Brain microvascular endothelial cell (primary cell): ENCODE measurements around the gene IL1RL1.

Experiments
- DNase-seq: peaks from one replicate; pipeline ENCODE4 v3.0.0-alpha.2; 2020
- H3K27ac ChIP-seq: fragments of 250-450 bp; sonication (Bioruptor Pico); 2 replicates; pipeline ENCODE4 v1.5.1; 2020; ENCODE audit warnings: mild to moderate bottlenecking, moderate library complexity
- H3K27me3 ChIP-seq: fragments of 250-450 bp; sonication (Bioruptor Pico); replicated peaks from 2 replicates; pipeline ENCODE4 v1.5.1; 2020; ENCODE audit warnings: mild to moderate bottlenecking
- H3K36me3 ChIP-seq: fragments of 250-450 bp; sonication (Bioruptor Pico); replicated peaks from 2 replicates; pipeline ENCODE4 v1.5.1; 2020; ENCODE audit warnings: mild to moderate bottlenecking
- H3K4me3 ChIP-seq: 2 replicates; pipeline ENCODE4 v1.5.1; 2011; ENCODE audit warnings: low read depth, mild to moderate bottlenecking, control low read depth, low read length, moderate library complexity
- in situ Hi-C: cut with HindIII; loops from 2 replicates; pipeline ENCODE4 v1.10.0; 2017; ENCODE audit warnings: low sequenced_read_pairs, low pct_ligation_motif_present
- TF ChIP-seq, protein P1 (sequence below): IDR thresholded peaks from 2 replicates; pipeline ENCODE4 v1.5.1; 2011; ENCODE audit warnings: low read depth, mild to moderate bottlenecking, moderate library complexity, low read length, control low read depth, inconsistent platforms; ENCODE audit errors: missing control alignments

IL1RL1 gene

DNA sequence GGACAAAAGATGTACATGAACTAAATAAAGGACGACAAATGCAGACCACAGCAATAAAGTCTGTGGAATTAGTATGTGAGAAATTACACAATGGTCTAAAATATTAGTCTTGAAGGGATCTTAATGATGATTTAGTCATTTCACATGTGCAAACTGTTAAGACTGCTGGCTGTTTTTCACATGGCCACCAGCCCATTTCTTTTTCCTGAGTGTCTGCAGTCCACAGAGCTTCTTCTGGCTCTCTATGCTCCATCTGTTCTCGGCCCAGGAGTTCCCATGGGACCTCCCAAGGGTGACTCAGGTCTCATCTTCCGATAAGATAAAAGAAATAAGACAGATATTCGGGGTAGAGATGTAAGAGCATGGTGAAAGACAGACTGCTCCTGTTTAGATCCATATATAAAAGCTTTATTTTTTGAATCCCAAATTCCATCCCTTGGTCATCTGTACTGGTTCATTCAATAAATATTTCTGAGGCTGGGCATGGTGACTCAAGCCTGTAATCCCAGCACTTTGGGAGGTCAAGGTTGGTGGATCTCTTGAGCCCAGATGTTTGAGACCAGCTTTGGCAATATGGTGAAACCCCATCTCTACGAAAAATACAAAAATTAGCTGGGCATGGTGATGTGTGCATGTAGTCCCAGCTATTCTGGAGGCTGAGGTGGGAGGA lies 20.1 kb downstream of the IL1RL1 start:
- no peaks in the 10 kb centered on the region for H3K27me3 ChIP-seq
- H3K4me3 ChIP-seq = no peak overlapping the region
- H3K27ac ChIP-seq = no peak overlapping the region
- TF ChIP-seq, protein P1, sequence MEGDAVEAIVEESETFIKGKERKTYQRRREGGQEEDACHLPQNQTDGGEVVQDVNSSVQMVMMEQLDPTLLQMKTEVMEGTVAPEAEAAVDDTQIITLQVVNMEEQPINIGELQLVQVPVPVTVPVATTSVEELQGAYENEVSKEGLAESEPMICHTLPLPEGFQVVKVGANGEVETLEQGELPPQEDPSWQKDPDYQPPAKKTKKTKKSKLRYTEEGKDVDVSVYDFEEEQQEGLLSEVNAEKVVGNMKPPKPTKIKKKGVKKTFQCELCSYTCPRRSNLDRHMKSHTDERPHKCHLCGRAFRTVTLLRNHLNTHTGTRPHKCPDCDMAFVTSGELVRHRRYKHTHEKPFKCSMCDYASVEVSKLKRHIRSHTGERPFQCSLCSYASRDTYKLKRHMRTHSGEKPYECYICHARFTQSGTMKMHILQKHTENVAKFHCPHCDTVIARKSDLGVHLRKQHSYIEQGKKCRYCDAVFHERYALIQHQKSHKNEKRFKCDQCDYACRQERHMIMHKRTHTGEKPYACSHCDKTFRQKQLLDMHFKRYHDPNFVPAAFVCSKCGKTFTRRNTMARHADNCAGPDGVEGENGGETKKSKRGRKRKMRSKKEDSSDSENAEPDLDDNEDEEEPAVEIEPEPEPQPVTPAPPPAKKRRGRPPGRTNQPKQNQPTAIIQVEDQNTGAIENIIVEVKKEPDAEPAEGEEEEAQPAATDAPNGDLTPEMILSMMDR = no peak
- in situ Hi-C loops = no loop called here
- no peaks in the 10 kb centered on the region for H3K36me3 ChIP-seq
- no peak for DNase-seq

DNA sequence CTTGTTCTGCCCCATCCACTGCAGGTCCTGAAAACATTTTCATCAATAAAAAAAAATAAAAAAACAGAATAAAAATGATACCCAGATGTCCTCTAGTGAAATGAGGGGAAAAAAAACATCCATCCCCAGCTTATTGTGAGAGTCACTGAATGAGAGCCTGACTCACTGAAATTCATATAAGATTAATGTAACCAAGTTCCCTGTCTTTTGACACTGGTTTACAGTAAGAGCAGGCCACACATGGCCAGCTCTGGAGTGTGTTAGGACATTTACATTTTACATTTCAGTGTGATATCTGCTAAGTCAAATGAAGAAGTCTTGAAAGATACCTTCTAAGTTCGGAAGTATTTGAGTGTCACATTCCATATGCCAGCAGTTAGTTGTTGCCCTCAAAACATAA lies 23.1 kb downstream of the IL1RL1 start:
- H3K36me3 ChIP-seq = no peaks in the 10 kb centered on the region
- TF ChIP-seq, protein P1 = no peak
- H3K4me3 ChIP-seq = no peak overlapping the region
- in situ Hi-C loops = no loop called here
- no peak for DNase-seq
- H3K27me3 ChIP-seq = no peaks in the 10 kb centered on the region
- no peak overlapping the region for H3K27ac ChIP-seq

DNA sequence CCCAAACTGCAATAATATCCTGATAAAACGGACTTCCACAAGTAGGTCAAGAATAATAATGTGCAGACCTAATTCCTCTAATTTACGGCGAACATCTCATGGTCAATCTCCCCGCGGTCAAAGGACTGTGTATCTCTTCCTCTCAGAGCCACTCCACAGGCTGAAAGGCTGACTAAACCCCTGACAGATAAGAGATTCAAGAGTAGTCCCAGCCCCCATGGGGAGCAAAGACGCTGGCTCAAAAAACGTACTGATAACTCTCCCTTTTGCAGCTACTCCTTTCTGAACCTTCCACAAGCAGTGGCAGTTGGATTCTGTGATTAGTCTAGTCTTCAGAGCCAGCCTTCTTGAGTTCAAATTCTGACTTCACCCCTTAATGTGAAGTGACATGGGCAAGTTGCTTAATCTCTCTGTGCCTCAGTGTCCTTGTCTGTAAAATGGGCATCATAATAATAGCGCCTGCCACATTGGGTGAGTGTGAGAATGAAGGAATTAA lies 24.6 kb downstream of the IL1RL1 start:
- DNase-seq = no peak
- Histone ChIP-seq H3K4me3 (no peak overlapping the region), H3K36me3 (no peaks in the 10 kb centered on the region), H3K27ac (no peak overlapping the region), H3K27me3 (no peaks in the 10 kb centered on the region)
- in situ Hi-C loops = no loop called here
- TF ChIP-seq, protein P1 = no peak

DNA sequence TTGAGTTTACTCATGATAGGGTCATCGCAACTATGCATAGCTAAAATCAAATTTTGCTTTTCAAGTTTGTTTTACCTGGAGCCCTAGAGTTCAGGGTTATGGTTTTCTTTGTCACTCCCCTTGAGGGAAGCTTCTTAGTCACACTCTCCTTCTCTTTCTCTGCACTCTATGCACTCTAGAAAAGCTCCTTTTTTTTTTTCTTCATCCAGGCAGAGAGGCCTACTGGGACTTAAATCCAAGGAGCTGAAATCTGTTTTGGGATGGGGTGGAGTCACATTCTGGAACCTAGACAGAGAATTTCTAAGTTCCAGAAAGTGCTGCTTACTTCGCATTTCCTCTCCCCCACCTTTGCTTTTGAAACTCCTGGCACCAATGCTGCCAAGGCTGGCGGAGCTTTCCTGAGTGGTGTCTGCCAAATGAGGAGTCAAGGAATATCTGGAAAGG lies 25.2 kb downstream of the IL1RL1 start:
- TF ChIP-seq, protein P1 = no peak
- in situ Hi-C loops = no loop called here
- Histone ChIP-seq H3K36me3 (no peaks in the 10 kb centered on the region), H3K27me3 (no peaks in the 10 kb centered on the region), H3K27ac (no peak overlapping the region), H3K4me3 (no peak overlapping the region)
- DNase-seq = no peak

DNA sequence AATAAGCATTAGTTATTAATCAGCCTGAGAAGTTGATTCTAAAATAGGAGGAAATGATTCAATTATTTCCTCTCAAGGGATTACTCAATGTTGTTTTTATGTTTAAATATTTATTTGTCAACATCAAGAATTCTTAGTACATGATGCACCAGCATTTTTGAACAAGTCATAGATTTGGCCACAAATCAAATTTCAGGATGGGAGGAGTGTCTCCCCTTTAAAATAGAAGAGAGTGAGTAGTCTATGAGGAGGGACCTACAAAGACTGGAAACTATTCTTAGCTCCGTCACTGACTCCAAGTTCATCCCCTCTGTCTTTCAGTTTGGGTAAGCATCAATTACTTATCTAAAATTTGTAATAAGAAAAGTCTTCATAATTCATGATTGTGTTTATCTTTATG lies 25.6 kb downstream of the IL1RL1 start:
- Histone ChIP-seq H3K27ac (no peak overlapping the region), H3K4me3 (no peak overlapping the region), H3K27me3 (no peaks in the 10 kb centered on the region), H3K36me3 (no peaks in the 10 kb centered on the region)
- no peak for DNase-seq
- TF ChIP-seq, protein P1 = no peak
- in situ Hi-C loops = no loop called here
